ENCODE measurements around the gene IDUA.
"Not testable (repeated sequence)": the region's sequence is repeated elsewhere in the genome, so short reads cannot be mapped to it uniquely, and the experiment has no call there.

Gene IDUA

GRCh38 chr4:987624-988513 lies 1.0 kb downstream of the IDUA start:
- no peak for DNase-seq

DNA sequence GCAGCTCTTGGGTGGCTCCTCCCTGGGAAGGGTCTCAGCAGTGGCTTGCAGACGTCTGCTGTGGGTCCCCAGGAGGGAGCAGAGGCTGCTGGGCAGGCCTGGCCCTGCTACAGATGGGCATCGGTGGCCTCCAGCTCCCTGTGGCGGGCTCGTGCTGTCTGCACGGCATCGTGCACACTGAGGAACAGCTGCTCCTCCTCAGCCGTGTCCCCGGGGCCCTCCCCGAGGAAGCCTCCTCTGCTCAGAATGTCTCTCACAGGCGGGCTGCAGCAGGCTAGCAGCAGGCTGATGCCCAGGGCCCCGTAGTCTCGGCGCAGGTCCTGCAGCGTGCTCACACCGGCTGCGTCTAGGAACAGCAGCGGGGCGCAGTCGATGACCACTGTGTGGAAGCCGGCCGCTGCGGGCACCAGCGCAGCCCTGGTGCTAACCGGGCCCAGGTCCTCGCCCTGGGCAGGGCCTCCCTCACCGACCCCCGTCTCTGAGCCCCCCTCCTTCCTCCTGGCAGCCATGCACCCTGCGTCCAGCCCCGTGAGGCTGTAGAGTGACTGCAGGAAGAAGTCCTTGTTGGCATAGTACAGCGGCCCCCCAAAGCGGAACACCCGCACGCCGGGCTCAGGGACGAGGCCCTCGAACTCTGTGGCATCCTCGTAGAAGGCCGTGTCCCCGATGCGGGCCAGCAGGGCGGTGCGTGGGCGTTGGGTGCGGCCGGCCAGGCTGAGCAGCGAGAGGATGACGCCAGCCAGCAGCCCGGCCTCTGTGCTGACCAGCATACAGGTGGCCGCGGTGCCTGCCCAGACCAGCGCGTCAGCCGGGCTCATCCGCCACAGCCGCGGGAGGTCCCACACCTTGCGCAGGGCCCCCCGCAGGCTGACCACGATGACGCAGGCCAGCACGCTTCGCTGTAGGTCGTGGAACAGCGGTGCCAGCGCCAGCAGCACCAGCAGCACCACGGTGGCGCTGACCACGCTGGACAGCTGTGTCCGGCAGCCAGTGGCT lies 2.2 kb downstream of the IDUA start:
- DNase-seq, result no peak

- no peak for DNase-seq
These were observed 3.1 kb downstream of the IDUA start for GRCh38 chr4:989722-990471.

- DNase-seq, result no peak
These were observed 4.0 kb downstream of the IDUA start for GRCh38 chr4:990746-991367.

GRCh38 chr4:991451-992296 lies 4.8 kb downstream of the IDUA start:
- DNase-seq, result no peak

DNA sequence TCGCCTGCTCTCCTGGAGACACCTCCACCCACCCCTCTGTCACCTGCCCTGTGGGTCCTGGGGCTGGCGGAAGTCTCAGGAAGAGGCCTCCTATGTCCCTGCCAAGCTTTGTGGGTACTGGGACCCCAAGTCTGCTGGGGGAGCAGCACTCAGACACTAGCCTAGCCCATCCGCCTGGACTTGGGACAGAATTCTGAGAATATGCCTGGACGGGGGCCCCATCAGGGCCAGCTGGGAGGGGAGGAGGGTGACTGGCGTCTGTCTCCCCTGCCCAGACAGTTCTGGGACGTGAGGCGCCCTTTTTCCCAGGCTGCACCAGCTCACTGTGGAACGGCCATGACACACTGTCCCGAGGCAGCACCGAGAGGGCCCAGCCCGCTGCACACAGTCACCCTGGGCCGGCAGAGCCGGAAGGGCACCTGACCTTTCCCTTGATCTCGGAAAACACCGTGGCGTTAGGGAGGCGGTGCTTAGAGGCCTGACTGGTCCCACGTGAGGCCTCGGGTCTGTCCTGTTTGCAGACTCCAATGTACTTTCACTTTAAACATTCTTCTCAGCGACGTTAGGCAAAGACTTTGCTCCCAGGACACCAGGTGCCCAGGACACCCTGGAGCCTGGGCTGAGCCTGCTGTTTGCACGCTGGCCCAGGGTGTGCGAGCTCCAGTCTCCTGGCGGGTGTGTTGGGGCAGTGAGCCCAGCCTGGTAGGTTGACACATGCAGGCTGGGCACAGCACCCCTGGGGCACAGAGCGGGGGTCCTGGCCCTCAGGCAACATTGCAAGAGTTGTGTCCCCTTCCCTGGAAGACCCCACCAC lies 5.7 kb downstream of the IDUA start:
- no peak for DNase-seq

GRCh38 chr4:993111-994029 lies 6.5 kb downstream of the IDUA start, which contains the start of gene SLC26A1:
SLC26A1 (minus strand) TSS chr4:993404; CDS start chr4:991703, 1,701 bp downstream.
- no peak for DNase-seq

DNA sequence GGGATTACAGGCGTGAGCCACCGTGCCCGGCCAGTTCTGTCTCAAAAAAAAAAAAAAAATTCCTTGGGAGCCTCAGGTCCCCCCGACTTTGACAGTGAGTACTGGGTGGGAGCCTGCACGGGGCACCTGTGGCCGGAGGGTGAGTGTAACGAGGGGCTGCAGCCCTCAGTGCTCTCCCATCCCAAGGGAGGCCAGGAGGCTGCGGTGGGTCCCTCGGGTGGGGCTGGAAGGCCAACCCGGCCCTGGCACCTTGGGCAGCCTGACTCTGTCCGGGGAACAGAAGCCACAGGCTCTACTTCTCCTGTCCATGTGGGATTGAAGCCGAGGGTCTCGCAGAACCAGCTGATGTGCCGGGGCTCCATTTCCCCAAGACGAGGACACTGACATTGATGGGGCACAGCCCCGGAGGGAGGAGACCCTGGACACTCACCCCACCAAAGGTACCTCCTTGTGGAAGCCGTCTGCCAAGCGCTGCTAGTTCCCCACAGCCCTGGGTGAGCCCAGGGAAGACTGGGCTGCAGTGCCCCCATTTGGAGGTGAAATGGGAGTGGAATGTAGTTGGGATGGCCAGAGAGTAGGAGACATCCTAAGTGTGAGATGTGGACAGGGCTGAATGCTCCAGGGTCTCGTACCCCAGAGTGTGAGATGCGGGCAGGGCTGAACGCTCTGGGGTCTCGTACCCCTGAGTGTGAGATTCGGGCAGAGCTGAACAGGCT lies 8.6 kb downstream of the IDUA start:
- DNase-seq, result no peak

DNA sequence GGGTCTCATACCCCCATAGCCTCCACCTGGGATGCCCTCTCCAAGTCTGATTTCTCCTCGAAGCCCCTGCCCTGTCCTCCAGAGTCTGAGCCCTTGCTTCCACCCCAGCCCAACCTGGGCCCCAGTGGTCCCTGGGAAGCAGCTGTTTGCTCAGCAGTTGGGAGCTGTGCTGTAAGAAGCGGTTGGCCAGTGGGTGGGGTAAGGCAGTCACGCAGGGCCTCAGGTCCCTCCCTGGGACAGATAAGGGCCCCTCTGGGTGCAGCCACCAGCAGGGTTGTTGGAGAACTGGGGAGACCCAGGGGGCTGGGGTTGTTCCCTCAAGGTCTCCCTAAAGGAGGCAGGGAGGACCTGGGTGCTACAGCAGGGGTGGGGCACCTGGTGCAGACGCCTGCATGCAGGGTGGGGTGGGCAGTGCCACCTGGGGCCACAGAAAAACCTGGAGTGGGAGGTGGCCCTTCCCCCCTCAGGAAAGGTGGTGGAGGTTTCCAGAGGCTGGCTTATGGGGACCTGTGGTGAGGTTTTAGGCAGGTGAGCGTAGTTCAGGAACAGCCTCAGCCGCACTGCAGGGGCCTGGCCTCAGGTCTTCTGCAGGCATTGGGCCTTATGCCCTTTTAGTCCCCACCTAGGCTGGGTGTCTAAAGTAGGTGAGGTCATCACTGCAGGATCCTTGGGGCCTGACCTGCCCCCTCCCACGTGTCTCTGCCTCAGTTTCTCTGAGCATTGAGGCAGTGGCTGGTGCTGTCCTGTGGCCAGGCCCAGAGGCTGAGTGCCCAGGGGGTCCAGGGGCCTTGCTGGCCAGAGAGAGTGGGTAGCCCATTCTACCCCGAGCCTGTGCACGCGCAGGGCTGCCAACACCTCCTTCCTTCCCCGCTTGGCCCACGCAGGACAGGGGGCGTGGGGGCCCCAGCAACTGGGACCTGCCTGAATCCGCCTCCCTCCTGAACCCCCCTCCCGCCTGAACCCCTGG lies 9.5 kb downstream of the IDUA start:
- DNase-seq, result no peak

DNA sequence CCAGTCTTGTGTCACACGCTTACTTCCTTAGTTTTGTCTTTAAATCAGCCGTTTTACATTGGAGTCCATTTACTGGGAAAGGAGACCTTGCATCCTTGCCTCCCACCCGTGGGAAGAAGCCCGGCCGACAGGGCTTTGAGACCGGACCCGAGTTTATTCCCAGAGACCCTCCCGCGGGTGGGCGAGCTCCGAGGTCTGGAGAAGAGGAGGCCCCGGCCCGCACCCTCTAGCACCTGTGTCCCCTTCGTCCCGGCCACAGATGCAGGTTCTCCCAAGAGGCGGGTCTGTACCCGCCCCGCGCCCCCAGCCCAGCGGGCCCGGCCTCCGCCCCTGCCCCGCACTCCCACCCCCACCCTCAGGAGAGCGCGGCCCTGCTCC lies 10.1 kb downstream of the IDUA start:
- DNase-seq, result no peak

DNA sequence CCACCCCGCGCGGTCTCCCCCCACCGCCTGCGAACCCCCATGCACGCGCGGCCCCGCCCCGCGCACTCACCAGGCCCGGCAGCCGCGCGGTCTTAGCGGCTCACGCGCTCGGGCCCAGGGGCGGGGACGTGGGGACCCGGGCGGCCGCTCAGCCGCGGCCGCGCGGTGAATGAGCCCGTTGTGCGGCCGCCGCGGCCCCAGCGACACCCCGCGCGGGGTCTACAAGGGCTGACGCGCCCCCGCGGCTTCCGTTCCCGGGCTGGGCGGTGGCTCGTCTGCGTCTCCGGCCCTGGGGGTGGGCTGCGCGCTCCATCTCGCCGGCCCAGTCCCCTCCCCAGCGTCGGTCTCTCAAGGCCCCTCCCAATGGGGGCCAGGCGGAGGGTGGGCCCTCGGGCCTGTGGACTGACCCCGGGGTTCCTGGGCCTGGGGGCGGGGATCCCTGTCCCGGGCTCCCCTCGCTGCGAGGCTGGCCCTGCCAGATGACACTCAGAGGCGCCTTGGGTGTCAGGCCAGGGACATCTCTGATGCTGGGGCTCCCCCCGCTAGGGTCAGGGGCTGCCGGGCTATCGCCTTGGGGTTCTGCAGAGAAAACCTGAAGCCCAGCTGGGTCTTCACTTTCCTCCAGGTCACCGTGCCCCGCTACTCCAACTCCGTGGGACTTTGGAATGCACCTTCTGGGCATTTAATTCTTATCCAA lies 10.7 kb downstream of the IDUA start:
- peak in 2 of 3 experiments; percentile 37 to 38 for DNase-seq

DNA sequence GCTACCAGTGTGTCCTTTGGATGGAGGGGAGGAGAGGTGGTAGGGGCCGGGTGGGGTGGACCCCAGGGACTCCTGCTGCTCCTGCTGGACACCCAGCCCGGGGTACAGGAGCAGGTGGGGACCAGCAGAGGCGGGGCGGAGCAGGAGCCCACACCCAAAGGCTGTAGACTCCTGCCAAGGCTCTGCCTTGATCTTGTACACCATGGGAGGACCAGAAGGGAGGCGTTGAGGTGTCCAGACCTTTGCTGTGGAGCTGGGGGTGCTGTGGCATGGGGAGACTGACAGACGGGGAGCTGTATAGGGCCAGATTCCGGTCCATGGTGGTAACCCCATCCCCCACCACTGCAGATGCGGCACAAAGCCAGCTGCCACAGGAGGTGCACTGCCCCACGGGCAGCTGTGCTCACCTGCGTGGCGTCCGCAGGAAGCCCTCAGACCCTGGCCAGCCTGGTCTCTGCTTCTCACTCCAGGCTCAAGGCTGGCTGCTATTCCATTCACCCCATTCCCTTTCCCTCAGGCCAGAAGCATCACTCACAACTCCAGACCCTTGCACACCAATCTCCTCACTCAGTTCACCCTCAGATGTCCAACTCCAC lies 11.3 kb downstream of the IDUA start:
- DNase-seq, result peak in 1 of 3 experiments; percentile 29

DNA sequence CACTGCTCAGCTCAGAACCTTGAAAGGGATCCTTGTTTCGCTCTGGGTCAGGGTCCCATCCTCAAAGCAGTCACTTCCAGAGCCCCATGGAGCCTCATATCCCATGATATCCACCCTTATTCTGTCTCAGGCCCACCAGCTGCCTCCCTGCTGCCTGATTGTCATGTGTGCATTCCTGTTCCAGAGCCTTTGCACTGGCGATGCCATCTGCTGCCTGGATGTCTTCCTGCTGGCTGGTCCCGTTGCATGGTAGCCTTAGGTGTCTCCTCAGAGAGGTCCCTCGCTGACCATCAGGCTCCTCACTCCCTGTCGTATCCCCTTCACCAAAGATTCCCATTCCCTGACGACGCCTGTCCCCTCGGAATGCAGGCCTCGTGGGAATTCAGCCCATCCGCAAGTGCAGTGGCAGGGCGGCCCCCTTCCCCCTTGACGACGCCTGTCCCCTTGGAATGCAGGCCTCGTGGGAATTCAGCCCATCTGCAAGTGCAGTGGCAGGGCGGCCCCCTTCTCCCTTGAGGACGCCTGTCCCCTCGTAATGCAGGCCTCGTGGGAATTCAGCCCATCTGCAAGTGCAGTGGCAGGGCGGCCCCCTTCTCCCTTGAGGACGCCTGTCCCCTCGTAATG lies 12.5 kb downstream of the IDUA start:
- DNase-seq, result not testable (repeated sequence)

GRCh38 chr4:999882-1000425 lies 13.1 kb downstream of the IDUA start:
- DNase-seq, result no peak

- no peak for DNase-seq
These were observed 13.9 kb downstream of the IDUA start for GRCh38 chr4:1000686-1001260.
